ENCODE results near the gene XRCC4. TPM values are rescaled to one million over a fixed set of nuclear protein-coding genes. Genes with fewer than 3 reads are reported as not detected.

Gene XRCC4
- total RNA-seq, 1 experiment from 2014 or later: 24.6 TPM

DNA sequence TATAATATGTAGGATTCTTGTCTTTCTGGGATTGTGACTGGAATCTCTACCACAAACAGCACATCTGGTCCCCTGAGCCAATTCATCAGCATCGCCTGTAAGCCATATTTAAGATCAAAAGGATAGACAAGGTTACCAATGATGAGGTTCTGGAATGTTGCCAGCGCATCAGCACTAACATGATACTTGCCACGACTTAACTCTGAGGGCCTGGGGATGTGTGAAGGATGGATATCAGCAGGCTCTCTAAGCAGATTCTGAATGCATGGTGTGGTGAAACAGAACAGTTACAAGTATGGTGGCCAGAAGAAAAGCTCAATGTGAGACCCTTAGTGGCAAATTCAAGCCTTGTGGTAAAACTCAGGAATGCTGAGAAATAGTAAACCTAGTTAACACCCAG is 143.0 kb downstream of the XRCC4 start:
- intact Hi-C loops (cut with micrococcal nuclease): no loop called here
- Histone ChIP-seq H3K4me1 (ENCODE audit: control insufficient read depth in 1 of 2, insufficient read depth in 2 of 2, low read length in 2 of 2) (no peaks in the 10 kb centered on the region), H3K27me3 (ENCODE audit: insufficient read depth, low read length) (no peaks in the 10 kb centered on the region), H2AFZ (ENCODE audit: low read depth, low read length, poor library complexity, severe bottlenecking) (no peak overlapping the region), H3K9me3 (ENCODE audit: control insufficient read depth in 1 of 2, insufficient read depth in 1 of 2, low read depth in 1 of 2, low read length in 2 of 2) (no peaks in the 10 kb centered on the region), H3K4me2 (ENCODE audit: low read length) (no peak overlapping the region), H4K20me1 (ENCODE audit: insufficient read depth) (no peaks in the 10 kb centered on the region; the same call in 1 of the 2 replicates), H3K36me3 (ENCODE audit: control insufficient read depth in 1 of 2, insufficient read depth in 2 of 2, low read length in 2 of 2) (no peaks in the 10 kb centered on the region), H3K4me3 (replicated peaks in 1 of 2; ENCODE audit: low read depth in 1 of 2, low read length in 2 of 2) (no peak overlapping the region), H3K9me2 (ENCODE audit: insufficient read depth) (no peaks in the 10 kb centered on the region), H3K79me2 (ENCODE audit: insufficient read depth, low read length) (no peaks in the 10 kb centered on the region), H3K9ac (ENCODE audit: low read length) (no peak overlapping the region), H3K27ac (ENCODE audit: low read depth, low read length) (no peak overlapping the region)
- ChIA-PET POLR2A (no interaction called here), CTCF (no interaction called here), RAD21 (ENCODE audit: low non-redundant PET in 1 of 2, low total read pairs in 2 of 2, uncharacterized antibody in 2 of 2, unreplicated experiment in 2 of 2) (no interaction called here)
- DNase-seq (ENCODE audit: low read depth, low spot score) (no peak), ATAC-seq (no peak)
- TF ChIP-seq, protein P1, sequence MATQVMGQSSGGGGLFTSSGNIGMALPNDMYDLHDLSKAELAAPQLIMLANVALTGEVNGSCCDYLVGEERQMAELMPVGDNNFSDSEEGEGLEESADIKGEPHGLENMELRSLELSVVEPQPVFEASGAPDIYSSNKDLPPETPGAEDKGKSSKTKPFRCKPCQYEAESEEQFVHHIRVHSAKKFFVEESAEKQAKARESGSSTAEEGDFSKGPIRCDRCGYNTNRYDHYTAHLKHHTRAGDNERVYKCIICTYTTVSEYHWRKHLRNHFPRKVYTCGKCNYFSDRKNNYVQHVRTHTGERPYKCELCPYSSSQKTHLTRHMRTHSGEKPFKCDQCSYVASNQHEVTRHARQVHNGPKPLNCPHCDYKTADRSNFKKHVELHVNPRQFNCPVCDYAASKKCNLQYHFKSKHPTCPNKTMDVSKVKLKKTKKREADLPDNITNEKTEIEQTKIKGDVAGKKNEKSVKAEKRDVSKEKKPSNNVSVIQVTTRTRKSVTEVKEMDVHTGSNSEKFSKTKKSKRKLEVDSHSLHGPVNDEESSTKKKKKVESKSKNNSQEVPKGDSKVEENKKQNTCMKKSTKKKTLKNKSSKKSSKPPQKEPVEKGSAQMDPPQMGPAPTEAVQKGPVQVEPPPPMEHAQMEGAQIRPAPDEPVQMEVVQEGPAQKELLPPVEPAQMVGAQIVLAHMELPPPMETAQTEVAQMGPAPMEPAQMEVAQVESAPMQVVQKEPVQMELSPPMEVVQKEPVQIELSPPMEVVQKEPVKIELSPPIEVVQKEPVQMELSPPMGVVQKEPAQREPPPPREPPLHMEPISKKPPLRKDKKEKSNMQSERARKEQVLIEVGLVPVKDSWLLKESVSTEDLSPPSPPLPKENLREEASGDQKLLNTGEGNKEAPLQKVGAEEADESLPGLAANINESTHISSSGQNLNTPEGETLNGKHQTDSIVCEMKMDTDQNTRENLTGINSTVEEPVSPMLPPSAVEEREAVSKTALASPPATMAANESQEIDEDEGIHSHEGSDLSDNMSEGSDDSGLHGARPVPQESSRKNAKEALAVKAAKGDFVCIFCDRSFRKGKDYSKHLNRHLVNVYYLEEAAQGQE (IDR thresholded peaks at IDR 0.05; ENCODE audit: low read depth): no peak
- no peak for TF ChIP-seq POLR2AphosphoS5 (IDR thresholded peaks at IDR 0.05; ENCODE audit: low read depth, low read length)
- TF ChIP-seq YY1 (IDR thresholded peaks at IDR 0.05; ENCODE audit: extremely low read depth, insufficient replicate concordance, low read depth, low read length): no peak
- TF ChIP-seq, protein P2, sequence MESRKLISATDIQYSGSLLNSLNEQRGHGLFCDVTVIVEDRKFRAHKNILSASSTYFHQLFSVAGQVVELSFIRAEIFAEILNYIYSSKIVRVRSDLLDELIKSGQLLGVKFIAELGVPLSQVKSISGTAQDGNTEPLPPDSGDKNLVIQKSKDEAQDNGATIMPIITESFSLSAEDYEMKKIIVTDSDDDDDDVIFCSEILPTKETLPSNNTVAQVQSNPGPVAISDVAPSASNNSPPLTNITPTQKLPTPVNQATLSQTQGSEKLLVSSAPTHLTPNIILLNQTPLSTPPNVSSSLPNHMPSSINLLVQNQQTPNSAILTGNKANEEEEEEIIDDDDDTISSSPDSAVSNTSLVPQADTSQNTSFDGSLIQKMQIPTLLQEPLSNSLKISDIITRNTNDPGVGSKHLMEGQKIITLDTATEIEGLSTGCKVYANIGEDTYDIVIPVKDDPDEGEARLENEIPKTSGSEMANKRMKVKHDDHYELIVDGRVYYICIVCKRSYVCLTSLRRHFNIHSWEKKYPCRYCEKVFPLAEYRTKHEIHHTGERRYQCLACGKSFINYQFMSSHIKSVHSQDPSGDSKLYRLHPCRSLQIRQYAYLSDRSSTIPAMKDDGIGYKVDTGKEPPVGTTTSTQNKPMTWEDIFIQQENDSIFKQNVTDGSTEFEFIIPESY (IDR thresholded peaks at IDR 0.05; ENCODE audit: extremely low read depth, insufficient replicate concordance, low read length): no peak
- no peak for TF ChIP-seq EGR1 (IDR thresholded peaks at IDR 0.05; ENCODE audit: low read depth)
- no peak for TF ChIP-seq POLR2A (IDR thresholded peaks at IDR 0.05; ENCODE audit: borderline replicate concordance, extremely low read depth, insufficient read depth, insufficient read length)
- no peak for TF ChIP-seq SRF (IDR thresholded peaks at IDR 0.05; ENCODE audit: low read depth)
- TF ChIP-seq, protein P3, sequence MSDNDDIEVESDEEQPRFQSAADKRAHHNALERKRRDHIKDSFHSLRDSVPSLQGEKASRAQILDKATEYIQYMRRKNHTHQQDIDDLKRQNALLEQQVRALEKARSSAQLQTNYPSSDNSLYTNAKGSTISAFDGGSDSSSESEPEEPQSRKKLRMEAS (IDR thresholded peaks at IDR 0.05): no peak
- no peak for TF ChIP-seq FOSL1 (IDR thresholded peaks at IDR 0.05; ENCODE audit: low read depth)
- TF ChIP-seq, protein P4, sequence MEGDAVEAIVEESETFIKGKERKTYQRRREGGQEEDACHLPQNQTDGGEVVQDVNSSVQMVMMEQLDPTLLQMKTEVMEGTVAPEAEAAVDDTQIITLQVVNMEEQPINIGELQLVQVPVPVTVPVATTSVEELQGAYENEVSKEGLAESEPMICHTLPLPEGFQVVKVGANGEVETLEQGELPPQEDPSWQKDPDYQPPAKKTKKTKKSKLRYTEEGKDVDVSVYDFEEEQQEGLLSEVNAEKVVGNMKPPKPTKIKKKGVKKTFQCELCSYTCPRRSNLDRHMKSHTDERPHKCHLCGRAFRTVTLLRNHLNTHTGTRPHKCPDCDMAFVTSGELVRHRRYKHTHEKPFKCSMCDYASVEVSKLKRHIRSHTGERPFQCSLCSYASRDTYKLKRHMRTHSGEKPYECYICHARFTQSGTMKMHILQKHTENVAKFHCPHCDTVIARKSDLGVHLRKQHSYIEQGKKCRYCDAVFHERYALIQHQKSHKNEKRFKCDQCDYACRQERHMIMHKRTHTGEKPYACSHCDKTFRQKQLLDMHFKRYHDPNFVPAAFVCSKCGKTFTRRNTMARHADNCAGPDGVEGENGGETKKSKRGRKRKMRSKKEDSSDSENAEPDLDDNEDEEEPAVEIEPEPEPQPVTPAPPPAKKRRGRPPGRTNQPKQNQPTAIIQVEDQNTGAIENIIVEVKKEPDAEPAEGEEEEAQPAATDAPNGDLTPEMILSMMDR (IDR thresholded peaks at IDR 0.05 in 2 of 3, conservative IDR thresholded peaks at IDR 0.05 in 1 of 3; ENCODE audit: borderline replicate concordance in 1 of 3, insufficient read depth in 1 of 3, low read depth in 2 of 3, low read length in 2 of 3): no peak
- no peak for TF ChIP-seq RAD21 (IDR thresholded peaks at IDR 0.05; ENCODE audit: low read depth)
- TF ChIP-seq EZH2phosphoT487 (IDR thresholded peaks at IDR 0.05; ENCODE audit: borderline replicate concordance): no peak
- no peak for TF ChIP-seq TCF7L2 (IDR thresholded peaks at IDR 0.05; ENCODE audit: borderline replicate concordance, extremely low read depth, insufficient read depth, insufficient read length)
- TF ChIP-seq SP1 (IDR thresholded peaks at IDR 0.05; ENCODE audit: low read depth): no peak
- no peak for TF ChIP-seq CBX3 (IDR thresholded peaks at IDR 0.05; ENCODE audit: low read depth)
- TF ChIP-seq, protein P5, sequence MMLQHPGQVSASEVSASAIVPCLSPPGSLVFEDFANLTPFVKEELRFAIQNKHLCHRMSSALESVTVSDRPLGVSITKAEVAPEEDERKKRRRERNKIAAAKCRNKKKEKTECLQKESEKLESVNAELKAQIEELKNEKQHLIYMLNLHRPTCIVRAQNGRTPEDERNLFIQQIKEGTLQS (IDR thresholded peaks at IDR 0.05): no peak
- TF ChIP-seq ELF1 (IDR thresholded peaks at IDR 0.05; ENCODE audit: borderline replicate concordance, low read depth): no peak
- no peak for TF ChIP-seq ZFX (IDR thresholded peaks at IDR 0.05)
- no peak for TF ChIP-seq EZH2 (IDR thresholded peaks at IDR 0.05)
- BruUV-seq (replicated peaks): no TSS peak
